Measurements from ENCODE around the gene LETM1. TPM values are rescaled to one million over a fixed set of nuclear protein-coding genes. Genes with fewer than 3 reads are reported as not detected.

The LETM1 gene
- total and polyA plus RNA-seq, 2 of the 13 experiments (the other 11 are each of a cell fraction or from before 2014, with no cell fraction given): 9.7 to 41.6 TPM

DNA sequence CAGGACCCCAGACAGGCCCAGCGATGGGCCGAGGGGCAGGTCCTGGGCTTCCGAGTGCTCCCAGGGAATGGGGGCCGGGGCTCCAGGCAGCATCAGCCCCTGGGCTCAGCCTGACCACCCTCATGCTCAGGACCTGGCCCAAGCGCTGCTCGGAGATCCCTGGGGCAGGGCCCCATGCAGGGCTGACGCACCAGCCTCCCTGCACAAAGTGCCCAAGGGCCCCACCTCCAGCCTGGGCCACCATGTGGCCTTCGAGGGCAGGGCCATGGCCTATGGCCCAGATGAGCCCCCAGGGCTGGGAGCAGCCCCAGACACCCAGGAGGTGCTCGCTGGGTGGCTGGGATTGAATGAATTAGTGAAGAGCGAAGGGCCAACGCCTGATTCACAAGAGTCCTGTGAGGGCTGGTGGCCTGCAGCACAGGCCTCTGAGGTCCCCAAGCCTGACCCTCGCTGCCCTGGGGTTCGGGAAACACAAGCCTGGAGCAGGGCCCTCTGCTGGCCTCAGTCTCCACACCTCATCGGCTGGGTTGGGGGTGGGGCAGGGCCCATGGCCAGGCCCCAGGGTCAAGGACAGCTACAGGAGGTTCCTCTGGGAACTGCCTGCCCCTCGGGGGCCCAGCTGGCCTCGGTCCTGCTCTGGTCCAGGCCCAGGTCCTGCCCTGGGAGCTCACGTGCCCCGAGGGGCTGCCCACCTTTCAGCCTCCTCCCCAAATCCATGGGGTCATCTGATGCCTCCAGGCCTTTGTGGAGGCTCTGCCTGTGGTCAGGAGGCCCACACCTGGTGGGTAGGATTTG lies 76.2 kb downstream of the LETM1 start (continued):
- TF ChIP-seq, protein P1, sequence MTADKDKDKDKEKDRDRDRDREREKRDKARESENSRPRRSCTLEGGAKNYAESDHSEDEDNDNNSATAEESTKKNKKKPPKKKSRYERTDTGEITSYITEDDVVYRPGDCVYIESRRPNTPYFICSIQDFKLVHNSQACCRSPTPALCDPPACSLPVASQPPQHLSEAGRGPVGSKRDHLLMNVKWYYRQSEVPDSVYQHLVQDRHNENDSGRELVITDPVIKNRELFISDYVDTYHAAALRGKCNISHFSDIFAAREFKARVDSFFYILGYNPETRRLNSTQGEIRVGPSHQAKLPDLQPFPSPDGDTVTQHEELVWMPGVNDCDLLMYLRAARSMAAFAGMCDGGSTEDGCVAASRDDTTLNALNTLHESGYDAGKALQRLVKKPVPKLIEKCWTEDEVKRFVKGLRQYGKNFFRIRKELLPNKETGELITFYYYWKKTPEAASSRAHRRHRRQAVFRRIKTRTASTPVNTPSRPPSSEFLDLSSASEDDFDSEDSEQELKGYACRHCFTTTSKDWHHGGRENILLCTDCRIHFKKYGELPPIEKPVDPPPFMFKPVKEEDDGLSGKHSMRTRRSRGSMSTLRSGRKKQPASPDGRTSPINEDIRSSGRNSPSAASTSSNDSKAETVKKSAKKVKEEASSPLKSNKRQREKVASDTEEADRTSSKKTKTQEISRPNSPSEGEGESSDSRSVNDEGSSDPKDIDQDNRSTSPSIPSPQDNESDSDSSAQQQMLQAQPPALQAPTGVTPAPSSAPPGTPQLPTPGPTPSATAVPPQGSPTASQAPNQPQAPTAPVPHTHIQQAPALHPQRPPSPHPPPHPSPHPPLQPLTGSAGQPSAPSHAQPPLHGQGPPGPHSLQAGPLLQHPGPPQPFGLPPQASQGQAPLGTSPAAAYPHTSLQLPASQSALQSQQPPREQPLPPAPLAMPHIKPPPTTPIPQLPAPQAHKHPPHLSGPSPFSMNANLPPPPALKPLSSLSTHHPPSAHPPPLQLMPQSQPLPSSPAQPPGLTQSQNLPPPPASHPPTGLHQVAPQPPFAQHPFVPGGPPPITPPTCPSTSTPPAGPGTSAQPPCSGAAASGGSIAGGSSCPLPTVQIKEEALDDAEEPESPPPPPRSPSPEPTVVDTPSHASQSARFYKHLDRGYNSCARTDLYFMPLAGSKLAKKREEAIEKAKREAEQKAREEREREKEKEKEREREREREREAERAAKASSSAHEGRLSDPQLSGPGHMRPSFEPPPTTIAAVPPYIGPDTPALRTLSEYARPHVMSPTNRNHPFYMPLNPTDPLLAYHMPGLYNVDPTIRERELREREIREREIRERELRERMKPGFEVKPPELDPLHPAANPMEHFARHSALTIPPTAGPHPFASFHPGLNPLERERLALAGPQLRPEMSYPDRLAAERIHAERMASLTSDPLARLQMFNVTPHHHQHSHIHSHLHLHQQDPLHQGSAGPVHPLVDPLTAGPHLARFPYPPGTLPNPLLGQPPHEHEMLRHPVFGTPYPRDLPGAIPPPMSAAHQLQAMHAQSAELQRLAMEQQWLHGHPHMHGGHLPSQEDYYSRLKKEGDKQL (CRISPR knock-in tag; IDR thresholded peaks at IDR 0.05; ENCODE audit: low read depth): peak; percentile 66
- TF ChIP-seq, protein P2, sequence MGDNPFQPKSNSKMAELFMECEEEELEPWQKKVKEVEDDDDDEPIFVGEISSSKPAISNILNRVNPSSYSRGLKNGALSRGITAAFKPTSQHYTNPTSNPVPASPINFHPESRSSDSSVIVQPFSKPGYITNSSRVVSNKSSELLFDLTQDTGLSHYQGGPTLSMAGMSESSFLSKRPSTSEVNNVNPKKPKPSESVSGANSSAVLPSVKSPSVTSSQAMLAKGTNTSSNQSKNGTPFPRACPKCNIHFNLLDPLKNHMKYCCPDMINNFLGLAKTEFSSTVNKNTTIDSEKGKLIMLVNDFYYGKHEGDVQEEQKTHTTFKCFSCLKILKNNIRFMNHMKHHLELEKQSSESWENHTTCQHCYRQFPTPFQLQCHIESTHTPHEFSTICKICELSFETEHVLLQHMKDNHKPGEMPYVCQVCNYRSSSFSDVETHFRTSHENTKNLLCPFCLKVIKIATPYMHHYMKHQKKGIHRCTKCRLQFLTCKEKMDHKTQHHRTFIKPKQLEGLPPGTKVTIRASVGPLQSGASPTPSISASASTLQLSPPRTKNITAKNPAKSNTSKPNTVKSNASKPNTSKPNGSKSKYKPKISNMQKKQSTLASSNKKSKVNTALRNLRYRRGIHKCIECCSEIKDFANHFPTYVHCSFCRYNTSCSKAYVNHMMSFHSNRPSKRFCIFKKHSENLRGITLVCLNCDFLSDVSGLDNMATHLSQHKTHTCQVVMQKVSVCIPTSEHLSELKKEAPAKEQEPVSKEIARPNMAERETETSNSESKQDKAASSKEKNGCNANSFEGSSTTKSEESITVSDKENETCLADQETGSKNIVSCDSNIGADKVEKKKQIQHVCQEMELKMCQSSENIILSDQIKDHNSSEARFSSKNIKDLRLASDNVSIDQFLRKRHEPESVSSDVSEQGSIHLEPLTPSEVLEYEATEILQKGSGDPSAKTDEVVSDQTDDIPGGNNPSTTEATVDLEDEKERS (CRISPR knock-in tag; IDR thresholded peaks at IDR 0.05): peak; percentile 72; the same call in 1 of the 2 replicates
- TF ChIP-seq REXO4 (CRISPR knock-in tag; IDR thresholded peaks at IDR 0.05; ENCODE audit: borderline replicate concordance) (no peak), HNRNPK (IDR thresholded peaks at IDR 0.05; ENCODE audit: low read depth, low read length, poor library complexity, severe bottlenecking) (no peak), NR2C2 (CRISPR knock-in tag; IDR thresholded peaks at IDR 0.05; ENCODE audit: borderline replicate concordance) (peak; percentile 95), FOXP1 (IDR thresholded peaks at IDR 0.05) (no peak), FOXP1 (CRISPR knock-in tag; IDR thresholded peaks at IDR 0.05) (peak; percentile 32), TRIM24 (CRISPR knock-in tag; IDR thresholded peaks at IDR 0.05) (0 out of 2 replicates have a peak, but pooled peaks have one; percentile 4), TCF12 (IDR thresholded peaks at IDR 0.05) (no peak), TCF12 (CRISPR knock-in tag; IDR thresholded peaks at IDR 0.05) (peak; percentile 27; the same call in 1 of the 2 replicates), ZNF562 (CRISPR knock-in tag; IDR thresholded peaks at IDR 0.05; ENCODE audit: borderline replicate concordance) (no peak), MED8 (CRISPR knock-in tag; IDR thresholded peaks at IDR 0.05; ENCODE audit: insufficient replicate concordance) (peak; percentile 85), ZNF790 (CRISPR knock-in tag; IDR thresholded peaks at IDR 0.05; ENCODE audit: borderline replicate concordance) (0 out of 2 replicates have a peak, but pooled peaks have one; percentile 52)
- TF ChIP-seq, protein P3, sequence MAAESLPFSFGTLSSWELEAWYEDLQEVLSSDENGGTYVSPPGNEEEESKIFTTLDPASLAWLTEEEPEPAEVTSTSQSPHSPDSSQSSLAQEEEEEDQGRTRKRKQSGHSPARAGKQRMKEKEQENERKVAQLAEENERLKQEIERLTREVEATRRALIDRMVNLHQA (CRISPR knock-in tag; IDR thresholded peaks at IDR 0.05): no peak
- TF ChIP-seq, protein P4, sequence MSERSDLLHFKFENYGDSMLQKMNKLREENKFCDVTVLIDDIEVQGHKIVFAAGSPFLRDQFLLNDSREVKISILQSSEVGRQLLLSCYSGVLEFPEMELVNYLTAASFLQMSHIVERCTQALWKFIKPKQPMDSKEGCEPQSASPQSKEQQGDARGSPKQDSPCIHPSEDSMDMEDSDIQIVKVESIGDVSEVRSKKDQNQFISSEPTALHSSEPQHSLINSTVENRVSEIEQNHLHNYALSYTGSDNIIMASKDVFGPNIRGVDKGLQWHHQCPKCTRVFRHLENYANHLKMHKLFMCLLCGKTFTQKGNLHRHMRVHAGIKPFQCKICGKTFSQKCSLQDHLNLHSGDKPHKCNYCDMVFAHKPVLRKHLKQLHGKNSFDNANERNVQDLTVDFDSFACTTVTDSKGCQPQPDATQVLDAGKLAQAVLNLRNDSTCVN (CRISPR knock-in tag; IDR thresholded peaks at IDR 0.05; ENCODE audit: borderline replicate concordance): no peak
